IPS DF 6.9 (cell line): ENCODE data around the gene EEF1AKMT3.

Source experiments
- DNase-seq: peaks from one replicate; pipeline ENCODE4 v3.0.0-alpha.2; 2013; ENCODE audit warnings: low read depth, low spot score
- H3K27ac ChIP-seq: one replicate; pipeline ENCODE4 v1.5.1; 2013; ENCODE audit warnings: low read length, control low read depth
- H3K27me3 ChIP-seq: 2 replicates; pipeline ENCODE4 v1.6.1; 2013; ENCODE audit warnings: mild to moderate bottlenecking, low read length; ENCODE audit not compliant: control insufficient read depth, insufficient read depth
- H3K36me3 ChIP-seq: 2 replicates; pipeline ENCODE4 v1.6.1; 2013; ENCODE audit warnings: low read length; ENCODE audit not compliant: control insufficient read depth, insufficient read depth
- H3K4me1 ChIP-seq: 2 replicates; pipeline ENCODE4 v1.6.1; 2013; ENCODE audit warnings: low read length; ENCODE audit not compliant: control insufficient read depth, insufficient read depth
- H3K4me3 ChIP-seq: 2 replicates; pipeline ENCODE4 v1.5.1; 2013; ENCODE audit warnings: mild to moderate bottlenecking, low read length
- H3K9me3 ChIP-seq: 2 replicates; pipeline ENCODE4 v1.6.1; 2013; ENCODE audit warnings: low read length, inconsistent platforms; ENCODE audit not compliant: control insufficient read depth, insufficient read depth
- WGBS: extraction: QIAGEN DNeasy Blood & Tissue Kit; methylation state at CpG from one replicate; pipeline ENCODE4 v1.1.7; 2013; ENCODE audit warnings: mixed read lengths, missing lambda C conversion rate; ENCODE audit not compliant: insufficient read length, insufficient coverage; 5-methylcytosine and 5-hydroxymethylcytosine counted together

The EEF1AKMT3 gene

DNA sequence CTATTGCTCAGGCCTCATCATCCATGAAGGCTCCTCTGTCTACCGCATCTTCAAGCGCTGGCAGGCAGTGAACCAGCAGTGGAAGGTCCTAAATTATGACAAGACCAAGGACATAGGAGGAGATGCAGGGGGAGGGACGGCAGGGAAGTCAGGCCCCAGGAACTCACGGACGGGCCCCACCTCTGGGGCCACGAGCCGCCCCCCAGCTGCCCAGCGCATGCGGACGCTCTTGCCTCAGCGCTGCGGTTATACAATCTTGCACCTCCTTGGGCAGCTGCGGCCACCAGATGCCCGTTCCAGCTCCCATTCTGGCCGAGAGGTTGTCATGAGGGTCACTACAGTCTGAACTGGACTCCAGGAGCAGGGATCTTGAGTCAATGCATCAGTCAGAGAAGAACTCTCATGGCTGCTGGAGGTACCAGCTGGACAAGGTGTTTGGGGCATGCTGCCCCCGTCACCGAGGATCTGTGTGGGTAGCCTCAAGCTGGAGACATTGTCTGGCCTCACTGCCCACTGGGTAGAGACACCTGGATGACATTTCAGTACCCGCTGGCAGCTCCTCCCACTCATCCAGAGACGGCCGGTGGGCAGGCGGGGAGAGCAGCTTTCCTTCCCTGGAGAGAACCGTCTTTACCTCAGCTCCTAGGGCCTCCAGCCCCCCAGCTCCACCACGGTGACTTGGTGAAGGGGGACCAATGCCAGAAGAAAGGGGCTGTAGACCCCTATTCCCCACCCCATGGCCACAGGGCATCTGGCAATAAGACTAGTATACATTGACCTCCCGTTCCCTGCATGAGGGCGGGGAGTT, 13.7 kb upstream of the EEF1AKMT3 start:
- no peaks in the 10 kb centered on the region for H3K36me3 ChIP-seq
- DNase-seq = no peak
- H3K4me1 ChIP-seq = no peaks in the 10 kb centered on the region; the same call in 1 of the 2 replicates
- no peak overlapping the region for H3K4me3 ChIP-seq
- H3K27me3 ChIP-seq = peaks cover 10% of the 10 kb centered on the region
- WGBS = no CpG with 5 or more reads among the region's 25 CpGs
- H3K27ac ChIP-seq = no peak overlapping the region
- H3K9me3 ChIP-seq = no peaks in the 10 kb centered on the region

DNA sequence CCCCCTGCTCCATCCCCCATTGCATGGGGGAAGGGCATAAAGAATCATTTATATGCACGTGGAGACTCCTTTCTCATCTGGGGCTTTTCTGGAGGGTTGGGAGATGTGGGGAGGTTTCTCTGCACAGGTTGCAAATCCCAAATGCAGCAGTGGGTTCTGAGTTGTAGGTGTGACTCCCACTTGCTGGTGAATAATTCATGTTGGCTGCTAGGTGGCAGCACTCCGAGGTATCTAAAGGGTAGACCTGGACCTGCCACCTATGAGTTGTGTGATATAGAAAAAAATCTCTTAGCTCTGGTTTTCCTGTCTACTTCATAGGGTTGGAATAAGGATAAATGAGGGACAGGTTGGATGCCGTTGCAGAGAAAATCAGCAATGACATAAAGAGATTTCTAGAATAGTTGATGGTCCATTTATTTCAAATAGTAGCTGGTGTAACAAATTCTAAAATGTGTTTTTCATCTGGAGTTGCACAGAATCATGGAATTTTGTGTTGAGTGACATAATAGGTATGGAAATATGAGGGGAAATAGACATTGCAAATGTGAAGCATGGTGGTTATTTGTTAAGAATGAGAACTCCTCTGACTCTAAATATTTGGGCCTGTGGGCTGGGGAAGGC, 12.9 kb upstream of the EEF1AKMT3 start:
- no peak for DNase-seq
- Histone ChIP-seq H3K27me3 (peaks cover 14% of the 10 kb centered on the region), H3K36me3 (no peaks in the 10 kb centered on the region), H3K4me1 (no peaks in the 10 kb centered on the region; the same call in 1 of the 2 replicates), H3K9me3 (no peaks in the 10 kb centered on the region), H3K27ac (no peak overlapping the region), H3K4me3 (no peak overlapping the region)
- WGBS = no CpG with 5 or more reads among the region's 3 CpGs

DNA sequence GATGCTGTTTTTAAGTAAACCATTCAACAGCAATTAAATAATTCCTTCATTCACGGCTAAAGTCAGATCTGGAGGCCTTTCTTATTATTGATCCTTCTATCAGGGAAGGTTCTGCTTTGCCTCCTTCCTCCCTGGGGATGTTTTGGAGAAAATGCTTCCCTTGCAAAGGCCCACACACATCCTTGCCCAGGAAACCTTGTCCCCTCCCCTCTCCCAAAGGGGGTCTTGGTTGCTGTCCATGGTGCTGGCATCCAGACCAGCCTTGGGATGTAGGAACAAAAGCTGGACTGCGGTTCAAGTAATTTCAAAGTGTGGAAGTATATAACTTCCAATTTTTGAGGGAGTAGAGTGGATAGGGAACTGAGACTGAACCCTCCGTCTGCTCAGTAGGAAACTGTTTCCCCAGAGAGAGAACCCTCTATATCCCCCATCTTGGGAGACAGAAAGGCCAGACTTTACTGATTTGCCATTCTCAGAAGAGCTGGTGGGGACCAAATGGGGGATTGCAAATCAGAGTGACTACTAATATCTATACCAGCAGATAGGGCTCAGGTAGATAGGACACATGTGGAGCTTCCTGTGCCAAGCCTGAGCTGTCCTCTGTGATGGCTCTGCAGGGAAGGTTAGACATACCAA, 11.9 kb upstream of the EEF1AKMT3 start:
- H3K27me3 ChIP-seq = peaks cover 23% of the 10 kb centered on the region
- no peaks in the 10 kb centered on the region for H3K36me3 ChIP-seq
- H3K4me3 ChIP-seq = no peak overlapping the region
- no CpG with 5 or more reads among the region's 3 CpGs for WGBS
- H3K4me1 ChIP-seq = peaks cover 1% of the 10 kb centered on the region; the same call in 1 of the 2 replicates
- no peak overlapping the region for H3K27ac ChIP-seq
- no peak for DNase-seq
- H3K9me3 ChIP-seq = no peaks in the 10 kb centered on the region

DNA sequence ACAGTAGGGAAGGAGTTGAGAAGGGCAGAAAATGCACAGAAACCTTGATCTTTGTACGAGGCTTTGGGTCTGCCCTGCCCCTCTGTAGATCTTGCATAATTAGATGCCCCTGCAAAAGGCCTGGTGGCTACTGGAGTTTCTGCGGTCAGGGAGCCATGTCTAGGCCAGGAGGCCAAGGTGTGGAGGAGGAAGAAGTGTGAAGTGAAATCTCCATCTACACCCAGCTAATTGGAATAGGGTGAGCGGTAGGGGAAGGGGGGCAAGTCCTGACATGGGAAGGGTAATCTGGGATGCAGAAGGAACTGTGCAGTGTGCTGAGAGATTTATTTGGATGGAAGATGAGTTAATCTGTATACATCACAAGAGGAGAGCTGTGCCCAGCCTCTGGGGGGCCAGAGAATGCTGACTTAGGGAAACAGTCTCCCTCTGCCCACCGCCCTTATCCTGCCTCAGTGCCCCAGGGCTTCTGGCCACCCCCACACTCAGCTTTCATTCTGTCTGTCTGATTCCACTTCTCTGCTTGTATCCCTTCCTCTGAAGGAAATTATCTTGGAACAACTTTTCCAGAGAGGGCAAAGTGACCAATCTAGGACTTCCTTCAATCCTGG, 10.9 kb upstream of the EEF1AKMT3 start:
- no peak overlapping the region for H3K4me3 ChIP-seq
- no peak overlapping the region for H3K27ac ChIP-seq
- WGBS = no CpG with 5 or more reads among the region's 4 CpGs
- H3K36me3 ChIP-seq = no peaks in the 10 kb centered on the region
- H3K27me3 ChIP-seq = peaks cover 26% of the 10 kb centered on the region
- no peaks in the 10 kb centered on the region for H3K9me3 ChIP-seq
- H3K4me1 ChIP-seq = peaks cover 1% of the 10 kb centered on the region; the same call in 1 of the 2 replicates
- DNase-seq = no peak

DNA sequence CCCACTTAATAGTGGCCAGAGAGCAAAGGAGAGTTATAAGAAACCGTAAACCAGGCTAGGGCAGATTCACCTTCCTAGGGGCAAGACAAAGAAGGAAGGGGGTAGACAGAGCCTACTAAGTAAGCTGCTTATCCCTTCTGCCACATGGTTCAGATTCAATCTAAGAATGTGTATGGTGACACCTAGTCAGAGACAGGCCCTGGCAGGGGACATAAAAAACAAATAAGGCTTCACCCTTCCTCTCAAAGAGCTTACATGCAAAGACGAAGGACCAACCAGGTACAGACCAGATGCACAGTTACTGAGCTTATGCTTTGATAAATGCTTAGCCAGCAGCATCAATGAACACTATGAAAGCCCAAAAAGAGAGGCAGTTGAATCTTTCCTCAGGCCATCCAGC, 10.0 kb upstream of the EEF1AKMT3 start:
- Histone ChIP-seq H3K27ac (no peak overlapping the region), H3K9me3 (no peaks in the 10 kb centered on the region), H3K4me1 (peaks cover 3% of the 10 kb centered on the region; the same call in 1 of the 2 replicates), H3K36me3 (no peaks in the 10 kb centered on the region), H3K27me3 (peaks cover 28% of the 10 kb centered on the region), H3K4me3 (no peak overlapping the region)
- no peak for DNase-seq
- no CpG with 5 or more reads among the region's 2 CpGs for WGBS

DNA sequence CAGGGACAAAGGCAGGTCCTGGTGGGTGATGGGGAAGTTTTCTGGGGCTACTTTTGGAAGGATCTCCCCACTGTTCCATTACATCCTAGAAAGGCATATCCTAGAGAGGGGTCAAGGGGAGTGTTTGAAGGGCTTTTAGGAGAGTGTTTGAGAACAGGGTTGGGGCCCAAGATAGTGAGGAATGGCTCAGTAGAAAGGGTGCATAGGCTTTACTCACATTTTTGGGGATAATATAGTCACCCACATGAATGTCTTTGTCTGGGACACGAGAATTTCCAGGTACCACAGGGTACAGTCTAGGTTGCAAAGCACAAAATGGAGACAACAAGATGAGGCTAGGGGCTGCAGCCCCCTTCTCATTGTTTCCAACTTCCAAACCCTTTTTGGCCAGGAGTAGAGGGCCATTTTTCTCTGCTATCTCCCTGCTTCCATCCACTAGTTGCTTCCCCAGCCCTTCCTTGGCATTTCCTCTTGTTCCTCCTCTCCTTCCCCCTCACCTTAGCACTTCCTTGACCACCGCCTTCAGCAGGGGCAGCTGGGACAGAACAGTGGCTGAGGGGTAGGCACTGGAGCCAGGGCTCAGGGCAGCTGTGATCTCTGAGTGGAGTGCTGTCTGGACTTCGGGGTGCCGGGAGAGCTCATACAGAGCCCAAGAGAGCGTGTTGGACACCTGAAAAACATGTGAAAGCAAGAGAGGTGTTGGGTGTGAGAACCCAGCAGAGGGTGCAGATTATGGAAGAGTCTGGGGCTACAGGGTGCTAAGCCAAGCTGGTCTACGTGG, 8.3 kb upstream of the EEF1AKMT3 start:
- H3K4me3 ChIP-seq = no peak overlapping the region
- peaks cover 28% of the 10 kb centered on the region for H3K27me3 ChIP-seq
- no CpG with 5 or more reads among the region's 6 CpGs for WGBS

DNA sequence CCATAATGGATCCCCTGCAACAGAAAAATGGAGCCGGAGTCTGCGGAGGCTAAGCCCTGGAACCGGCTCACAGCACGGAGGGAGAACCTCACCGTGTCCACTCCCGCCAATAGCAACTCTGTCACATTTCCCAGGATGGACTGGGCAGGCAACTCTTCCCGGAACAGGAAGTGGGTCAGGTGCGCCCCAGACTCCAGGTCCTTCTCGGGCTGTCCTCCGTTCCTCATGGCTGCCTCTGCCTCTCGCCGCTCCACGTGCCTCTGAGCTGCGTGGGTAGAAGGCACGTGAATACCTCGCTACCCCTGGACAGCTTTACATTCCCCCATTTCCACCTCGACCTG, 7.8 kb upstream of the EEF1AKMT3 start:
- H3K27ac ChIP-seq = no peak overlapping the region
- no CpG with 5 or more reads among the region's 17 CpGs for WGBS
- no peak for DNase-seq
- H3K4me1 ChIP-seq = peaks cover 3% of the 10 kb centered on the region; the same call in 1 of the 2 replicates
- H3K9me3 ChIP-seq = no peaks in the 10 kb centered on the region
- H3K4me3 ChIP-seq = peak overlapping the region; percentile 46; the same call in 1 of the 2 replicates
- peaks cover 28% of the 10 kb centered on the region for H3K27me3 ChIP-seq
- H3K36me3 ChIP-seq = peaks cover 7% of the 10 kb centered on the region; the same call in 1 of the 2 replicates

More for the DNA sequence above, 8.3 kb upstream of the EEF1AKMT3 start:
- Histone ChIP-seq H3K36me3 (peaks cover 1% of the 10 kb centered on the region; the same call in 1 of the 2 replicates), H3K27ac (no peak overlapping the region), H3K4me1 (peaks cover 3% of the 10 kb centered on the region; the same call in 1 of the 2 replicates), H3K9me3 (no peaks in the 10 kb centered on the region)
- DNase-seq = no peak

DNA sequence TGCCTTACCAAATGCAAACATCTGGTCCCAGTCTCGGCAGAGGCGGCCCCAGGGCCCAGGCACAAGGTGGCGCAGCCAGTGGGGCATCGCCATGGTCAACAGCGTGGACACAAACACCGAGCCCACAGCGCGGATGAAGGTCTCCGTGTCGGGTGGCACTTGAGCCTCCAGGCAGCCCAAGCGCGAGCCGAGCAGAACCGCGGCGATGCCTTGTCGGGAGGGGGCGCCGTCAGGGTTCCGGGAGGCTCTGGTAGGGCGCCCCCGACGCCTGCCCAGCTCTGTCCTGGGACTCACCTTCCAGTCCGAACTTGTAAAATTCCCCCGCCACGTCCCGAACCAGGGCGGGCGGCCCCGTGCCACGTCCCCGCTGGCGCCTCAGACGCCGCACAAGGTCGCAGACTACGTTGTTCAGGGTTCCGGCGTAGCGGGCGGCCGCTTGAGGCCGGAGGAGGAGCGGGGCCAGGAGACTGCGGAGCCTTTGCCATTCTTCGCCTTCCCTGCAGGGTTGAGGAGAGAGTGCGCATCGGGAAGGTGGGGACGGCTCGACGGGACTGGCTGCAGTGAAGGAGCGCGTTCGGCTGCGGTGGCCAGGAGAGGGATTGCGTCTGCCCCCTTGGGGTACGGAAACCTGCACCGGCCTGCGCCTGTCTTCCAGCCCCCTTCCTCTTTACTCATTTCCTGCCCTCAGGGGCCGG, 7.3 kb upstream of the EEF1AKMT3 start:
- DNase-seq = no peak
- H3K4me1 ChIP-seq = peaks cover 3% of the 10 kb centered on the region; the same call in 1 of the 2 replicates
- no peak overlapping the region for H3K27ac ChIP-seq
- H3K27me3 ChIP-seq = peaks cover 28% of the 10 kb centered on the region
- WGBS = no CpG with 5 or more reads among the region's 60 CpGs
- H3K9me3 ChIP-seq = no peaks in the 10 kb centered on the region
- H3K36me3 ChIP-seq = peaks cover 7% of the 10 kb centered on the region; the same call in 1 of the 2 replicates
- peak overlapping the region; percentile 46; the same call in 1 of the 2 replicates for H3K4me3 ChIP-seq

DNA sequence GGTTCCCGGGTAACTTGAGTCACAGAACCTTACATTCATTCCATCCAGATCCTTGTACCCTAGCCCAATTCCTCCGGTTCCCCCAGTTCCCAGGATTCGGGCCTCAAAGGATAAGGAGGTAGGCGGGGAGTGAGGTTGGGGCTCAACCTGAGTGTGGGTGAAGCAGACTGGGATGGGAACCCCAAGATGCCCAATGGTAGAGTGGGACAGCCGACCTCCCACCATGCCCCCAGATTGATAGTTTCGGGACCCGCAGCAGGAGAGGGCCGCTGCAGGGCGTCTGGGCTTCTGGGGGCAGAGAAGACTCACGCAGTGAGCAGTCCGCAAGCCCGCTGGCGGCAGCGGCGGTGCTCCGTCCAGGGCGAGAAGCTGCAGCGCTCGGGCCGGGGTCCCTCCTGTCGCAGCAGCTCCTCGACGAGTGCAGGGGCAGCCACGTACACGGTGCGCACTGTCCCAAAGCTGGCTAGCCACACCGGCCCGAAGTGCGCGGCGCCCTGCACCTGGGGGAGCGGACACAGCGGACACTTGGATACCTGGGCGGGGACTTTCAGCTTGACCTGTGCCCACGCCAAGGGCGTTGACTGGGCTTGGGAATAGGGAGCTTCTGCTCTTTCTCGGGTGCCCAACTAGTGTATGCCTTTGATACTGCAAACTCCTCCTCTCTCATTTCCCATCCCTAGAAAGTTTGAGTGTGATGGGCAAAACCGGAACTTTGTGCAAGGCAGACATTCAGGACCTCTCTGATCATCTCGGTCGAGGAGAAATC, 6.5 kb upstream of the EEF1AKMT3 start:
- Histone ChIP-seq H3K4me3 (peak overlapping the region; percentile 46; the same call in 1 of the 2 replicates), H3K27ac (no peak overlapping the region), H3K27me3 (peaks cover 28% of the 10 kb centered on the region), H3K4me1 (peaks cover 3% of the 10 kb centered on the region; the same call in 1 of the 2 replicates), H3K9me3 (no peaks in the 10 kb centered on the region), H3K36me3 (peaks cover 7% of the 10 kb centered on the region; the same call in 1 of the 2 replicates)
- WGBS = no CpG with 5 or more reads among the region's 40 CpGs
- no peak for DNase-seq
